SH-SY5Y (cell line): ENCODE results near the gene RAMACL.

Source experiments
- GATA2 ChIP-seq: IDR thresholded peaks from 2 replicates; pipeline ENCODE4 v1.6.1; 2011; ENCODE audit warnings: mild to moderate bottlenecking, low read depth, low read length
- GATA3 ChIP-seq: IDR thresholded peaks from 2 replicates; pipeline ENCODE4 v1.6.1; 2011; ENCODE audit warnings: low read depth, mild to moderate bottlenecking, low read length, moderate library complexity

RAMACL gene

DNA sequence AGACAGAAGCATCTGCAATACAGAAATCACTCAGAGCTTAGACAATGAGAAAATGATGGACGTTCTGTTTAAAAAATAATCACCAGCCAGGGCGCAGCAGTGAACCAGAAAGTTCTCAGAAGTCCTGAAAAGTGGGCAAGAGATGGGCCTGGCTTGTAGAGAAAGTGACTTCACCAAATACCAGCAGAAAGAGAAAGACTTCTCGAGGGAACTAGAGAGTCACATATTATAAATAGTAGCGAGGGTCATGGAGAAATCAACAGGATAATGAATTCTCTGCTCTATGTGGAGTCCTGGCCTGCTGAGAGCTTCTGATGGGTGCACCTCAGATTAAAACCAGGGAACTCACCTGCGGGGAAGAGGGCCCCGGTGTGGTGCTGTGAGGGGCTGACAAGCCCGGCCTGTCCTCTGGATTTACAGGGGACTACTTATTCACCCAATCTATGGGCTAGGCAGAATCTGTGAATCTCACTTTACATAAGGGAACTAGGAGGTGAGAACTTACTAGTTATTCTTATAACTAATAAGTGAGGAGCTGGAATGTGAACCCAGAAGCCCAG, 5.6 kb upstream of the RAMACL start:
- TF ChIP-seq GATA2 = no peak
- no peak for TF ChIP-seq GATA3

DNA sequence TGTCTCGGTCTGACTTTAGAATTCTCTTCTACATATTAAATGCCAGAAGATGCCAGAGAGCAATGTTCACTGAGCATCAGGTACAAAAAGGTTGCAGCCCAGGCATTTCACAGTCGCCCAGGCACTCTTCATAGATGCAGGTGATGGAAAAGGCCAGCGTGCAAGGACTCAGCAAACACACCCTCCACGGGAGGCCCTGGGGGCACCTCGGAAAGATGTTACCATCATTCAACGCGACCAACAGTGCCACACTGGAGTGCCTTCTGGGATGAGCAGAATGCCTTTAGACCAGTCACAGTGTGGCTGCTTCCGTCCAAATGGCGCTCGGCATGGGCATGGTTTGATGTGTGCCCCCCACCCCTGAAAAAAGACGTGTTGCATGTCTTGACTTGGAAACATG, 4.5 kb upstream of the RAMACL start:
- TF ChIP-seq GATA2 (no peak), GATA3 (no peak)

DNA sequence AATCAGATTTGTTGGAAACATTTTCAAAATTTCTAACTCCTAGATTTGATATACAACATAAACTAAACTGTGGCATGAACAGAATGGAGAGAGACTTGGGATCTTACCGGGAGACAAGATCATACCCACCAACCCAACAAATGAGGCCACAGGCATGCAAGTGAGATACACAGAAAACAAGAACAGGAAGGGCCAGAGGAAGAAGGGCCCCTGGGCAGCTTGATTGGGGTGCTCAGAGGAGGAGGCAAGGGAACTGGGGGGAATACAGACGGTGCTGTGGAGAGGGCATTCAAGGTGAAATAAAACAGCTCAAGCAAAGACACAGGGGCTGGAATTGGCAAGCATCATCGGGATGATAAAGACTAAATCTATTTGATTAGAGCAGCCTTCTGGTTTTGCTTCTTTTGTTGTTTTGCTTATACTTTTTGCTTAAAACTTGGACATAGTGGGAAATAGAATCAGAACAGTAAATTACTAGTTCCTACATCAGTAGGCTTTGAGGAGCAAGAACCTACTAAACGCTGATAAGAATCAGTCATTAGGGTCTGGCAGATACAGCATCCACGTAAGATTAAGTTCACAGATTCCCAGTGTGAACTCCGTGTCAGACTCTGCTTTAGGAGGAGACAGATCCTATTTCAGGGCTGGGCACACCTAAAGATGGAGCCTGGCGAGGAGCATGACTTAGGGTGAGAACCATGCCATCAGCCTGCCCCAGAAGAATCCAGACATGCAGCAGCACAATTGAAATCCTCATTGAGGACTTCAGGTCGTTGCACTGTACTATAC, 3.5 kb upstream of the RAMACL start:
- TF ChIP-seq GATA2 (peak; percentile 58), GATA3 (peak; percentile 67)

DNA sequence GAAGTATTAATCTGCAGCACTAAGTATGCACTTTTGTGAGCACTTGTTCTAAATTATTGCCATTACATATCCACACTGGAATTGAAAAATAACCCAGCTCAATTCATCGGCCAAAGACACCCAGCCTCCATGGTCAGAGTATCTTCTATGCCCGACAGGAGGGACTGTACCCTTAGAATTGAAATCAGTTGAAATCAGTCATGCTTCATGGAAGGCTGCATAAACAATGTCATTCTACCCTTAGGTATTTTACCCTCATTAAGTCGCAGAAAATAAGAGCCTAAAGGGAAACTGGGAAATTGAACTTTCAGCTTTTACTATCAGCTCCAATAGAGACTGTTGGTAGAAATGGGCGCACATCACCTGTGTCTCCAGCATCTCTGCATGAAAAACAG, 2.9 kb upstream of the RAMACL start:
- TF ChIP-seq GATA2 (no peak), GATA3 (no peak)

DNA sequence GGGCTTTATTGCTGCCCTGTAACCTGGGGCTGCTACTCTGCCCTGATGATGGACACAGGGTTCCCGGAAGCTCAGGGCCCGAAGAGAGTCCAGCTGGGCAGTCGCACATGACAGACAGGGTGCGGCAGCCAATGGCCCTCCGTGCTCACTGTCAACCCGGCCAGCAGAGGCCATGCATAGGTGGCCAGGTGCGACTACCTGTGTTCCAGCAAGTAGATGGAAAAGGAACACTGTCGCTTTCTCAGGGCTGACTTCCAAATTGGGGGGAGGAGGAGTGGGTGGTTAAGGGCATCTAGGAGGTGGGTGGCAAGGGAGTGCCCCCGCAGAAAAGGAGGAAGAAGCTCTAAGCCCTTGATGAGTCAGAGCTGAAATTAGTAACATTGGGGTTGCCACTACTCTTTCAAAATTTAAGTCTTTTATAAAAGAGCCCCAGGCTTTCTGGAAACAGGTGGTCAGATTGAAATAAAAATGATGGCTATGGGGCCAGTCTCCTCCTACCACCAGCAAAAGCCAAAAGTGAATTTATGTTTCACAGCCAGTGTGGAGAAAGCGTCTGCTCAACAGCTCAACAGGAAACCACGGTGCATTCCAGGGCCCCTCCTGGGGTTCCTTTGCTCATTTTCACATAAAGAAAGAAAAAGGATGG, 2.3 kb upstream of the RAMACL start:
- TF ChIP-seq GATA2 = no peak
- no peak for TF ChIP-seq GATA3

DNA sequence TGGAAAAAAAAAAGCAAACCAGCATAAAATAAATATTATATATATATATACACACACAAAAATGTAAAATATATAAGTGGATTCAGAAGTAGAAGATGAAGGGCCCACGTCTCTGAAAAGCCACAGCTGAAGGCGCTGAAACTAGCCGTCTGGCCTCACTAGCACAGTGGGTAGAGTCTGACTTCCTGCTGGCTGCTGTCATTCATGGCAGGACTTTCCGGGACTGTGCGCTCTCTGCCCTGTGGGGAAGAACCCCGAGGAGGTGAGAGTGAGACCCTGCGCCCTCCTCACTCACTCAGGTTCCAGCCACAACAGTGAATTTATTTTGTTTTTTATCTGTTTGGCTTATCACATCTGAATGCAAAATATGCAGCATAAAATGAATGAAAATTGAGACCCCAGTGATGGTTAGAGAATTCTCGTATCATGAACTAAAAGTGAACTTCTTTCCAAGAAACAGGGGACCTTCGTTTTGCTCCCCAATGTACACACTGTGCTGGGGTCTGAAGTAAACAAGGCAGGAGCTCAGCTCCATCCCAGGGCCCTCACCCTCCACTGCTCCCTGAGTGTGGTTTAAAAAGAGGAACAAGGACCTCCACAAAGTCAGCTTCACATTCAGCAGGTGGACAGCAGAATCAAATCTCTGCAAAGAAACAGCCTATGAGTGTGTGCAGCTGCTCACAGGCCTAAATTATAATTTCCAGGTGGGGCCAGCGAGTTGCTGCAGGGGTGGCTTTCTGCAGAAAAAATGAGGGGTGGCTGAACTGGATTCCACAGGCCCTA, 1.3 kb upstream of the RAMACL start:
- TF ChIP-seq GATA3 (no peak), GATA2 (no peak)

DNA sequence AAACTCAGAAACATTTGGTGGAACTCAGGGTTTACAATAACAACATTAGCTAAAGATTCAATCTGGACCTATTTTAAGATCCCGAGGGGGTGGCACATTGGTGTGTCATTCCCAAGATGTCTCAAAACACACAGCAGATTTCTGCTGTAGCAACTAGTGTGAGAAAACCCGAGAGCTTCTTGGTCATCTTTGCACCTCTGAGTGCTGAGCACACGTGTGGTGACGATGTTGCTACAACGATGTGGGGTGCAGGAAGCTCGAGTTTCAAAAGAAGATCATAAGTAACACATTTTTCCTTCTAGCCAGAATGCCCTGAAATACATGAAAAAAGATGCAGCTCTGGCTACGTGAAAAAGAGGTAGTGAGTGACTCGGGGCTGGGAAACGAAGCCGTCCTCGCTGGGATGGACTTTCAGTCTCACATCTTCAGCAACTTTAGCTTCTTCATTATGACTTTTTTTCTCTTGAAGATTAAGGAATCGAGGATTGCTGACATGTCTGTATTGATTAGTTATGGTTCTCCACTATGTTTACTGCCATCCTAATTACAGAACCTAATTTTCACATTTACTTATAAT, 1.5 kb downstream of the RAMACL start:
- TF ChIP-seq GATA3 (no peak), GATA2 (no peak)

DNA sequence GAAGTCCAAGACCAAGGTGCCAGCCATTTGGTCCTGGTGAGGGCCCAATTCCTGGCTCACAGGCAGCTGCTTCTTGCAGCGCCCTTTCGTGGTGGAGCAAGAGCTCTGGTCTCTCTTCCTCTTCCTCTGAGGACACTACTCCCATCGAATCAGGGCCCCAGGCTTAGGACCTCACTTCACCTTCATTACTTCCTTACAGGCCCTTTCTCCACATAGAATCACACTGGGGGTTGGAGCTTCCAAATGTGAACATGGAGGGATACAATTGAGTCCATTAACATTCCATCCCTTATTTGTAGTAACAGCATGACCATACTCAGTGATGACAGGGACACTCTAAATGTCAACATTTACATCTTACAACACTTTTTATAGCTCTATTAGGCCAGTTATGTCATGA, 2.3 kb downstream of the RAMACL start:
- TF ChIP-seq GATA3 (no peak), GATA2 (no peak)

DNA sequence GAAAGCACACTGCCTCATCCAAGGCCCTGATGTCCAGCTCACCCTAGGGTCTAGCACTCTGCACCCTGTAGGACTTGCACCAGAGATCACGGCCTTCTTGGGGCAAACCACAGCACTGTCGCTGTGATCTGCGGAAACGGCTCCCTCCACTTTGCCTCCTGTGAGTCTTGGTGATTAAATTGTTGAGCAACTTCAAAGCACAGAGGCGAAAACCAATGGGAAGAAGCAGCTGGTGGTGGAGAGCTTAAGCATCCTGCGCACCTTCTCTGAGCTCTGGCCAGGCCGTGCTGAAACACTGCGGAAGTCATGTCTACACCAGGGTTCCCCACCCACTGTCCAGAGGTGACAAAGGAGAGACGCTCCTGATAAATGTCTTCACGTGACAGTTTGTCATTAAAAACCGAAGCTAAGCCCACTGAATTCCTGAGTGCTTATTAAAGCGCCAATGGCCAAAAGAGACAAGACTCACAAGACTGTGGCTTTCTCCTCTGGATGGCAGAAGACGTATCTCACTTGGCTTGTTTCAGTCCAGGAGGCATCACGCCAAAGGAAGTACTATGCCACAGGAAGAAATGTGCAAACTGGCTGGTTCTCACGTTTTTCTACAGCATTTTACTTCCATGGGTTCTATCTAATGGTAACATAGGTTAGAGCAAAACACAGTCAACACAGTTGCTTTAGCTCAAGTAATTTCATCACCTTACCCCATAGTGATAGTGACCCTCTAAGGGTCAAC, 3.1 kb downstream of the RAMACL start:
- TF ChIP-seq GATA3 = no peak
- no peak for TF ChIP-seq GATA2

DNA sequence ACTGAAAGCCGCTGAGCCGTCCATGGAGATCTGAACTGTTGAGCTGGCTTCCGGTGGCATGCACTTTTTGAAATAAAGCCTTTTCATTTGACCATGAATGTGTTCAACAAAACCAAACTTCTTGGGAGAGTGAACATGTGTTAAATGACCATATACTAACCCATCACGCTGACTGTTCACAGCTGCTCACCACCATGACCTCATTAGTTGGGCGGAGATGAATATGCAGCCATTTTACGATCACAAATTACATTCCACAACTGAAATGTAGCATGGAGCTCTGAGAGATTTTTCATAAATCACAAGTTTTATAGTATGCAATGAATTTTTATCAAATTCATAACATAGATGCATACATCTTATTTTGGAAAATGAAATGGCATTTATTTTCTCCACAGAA, 4.2 kb downstream of the RAMACL start:
- no peak for TF ChIP-seq GATA2
- TF ChIP-seq GATA3 = no peak

DNA sequence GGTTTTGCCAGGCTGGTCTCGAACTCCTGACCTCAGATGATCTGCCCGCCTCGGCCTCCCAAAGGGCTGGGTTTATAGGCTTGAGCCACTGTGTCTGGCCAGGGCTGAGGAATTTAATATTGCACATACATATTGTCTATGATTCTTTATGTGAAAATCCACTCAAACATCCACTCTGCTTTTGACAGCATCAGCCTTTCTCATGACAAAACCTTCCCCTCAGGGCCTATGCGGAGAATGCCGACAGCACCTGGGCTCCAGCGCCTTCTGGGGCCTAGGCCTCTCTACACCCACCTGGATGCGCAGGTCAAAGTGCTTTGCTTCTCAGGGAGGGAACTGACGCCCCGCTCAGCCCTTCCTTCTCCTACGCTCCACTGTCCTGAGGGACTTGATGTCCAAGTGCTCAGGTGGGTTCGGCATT, 5.4 kb downstream of the RAMACL start:
- TF ChIP-seq GATA2 = no peak
- no peak for TF ChIP-seq GATA3

DNA sequence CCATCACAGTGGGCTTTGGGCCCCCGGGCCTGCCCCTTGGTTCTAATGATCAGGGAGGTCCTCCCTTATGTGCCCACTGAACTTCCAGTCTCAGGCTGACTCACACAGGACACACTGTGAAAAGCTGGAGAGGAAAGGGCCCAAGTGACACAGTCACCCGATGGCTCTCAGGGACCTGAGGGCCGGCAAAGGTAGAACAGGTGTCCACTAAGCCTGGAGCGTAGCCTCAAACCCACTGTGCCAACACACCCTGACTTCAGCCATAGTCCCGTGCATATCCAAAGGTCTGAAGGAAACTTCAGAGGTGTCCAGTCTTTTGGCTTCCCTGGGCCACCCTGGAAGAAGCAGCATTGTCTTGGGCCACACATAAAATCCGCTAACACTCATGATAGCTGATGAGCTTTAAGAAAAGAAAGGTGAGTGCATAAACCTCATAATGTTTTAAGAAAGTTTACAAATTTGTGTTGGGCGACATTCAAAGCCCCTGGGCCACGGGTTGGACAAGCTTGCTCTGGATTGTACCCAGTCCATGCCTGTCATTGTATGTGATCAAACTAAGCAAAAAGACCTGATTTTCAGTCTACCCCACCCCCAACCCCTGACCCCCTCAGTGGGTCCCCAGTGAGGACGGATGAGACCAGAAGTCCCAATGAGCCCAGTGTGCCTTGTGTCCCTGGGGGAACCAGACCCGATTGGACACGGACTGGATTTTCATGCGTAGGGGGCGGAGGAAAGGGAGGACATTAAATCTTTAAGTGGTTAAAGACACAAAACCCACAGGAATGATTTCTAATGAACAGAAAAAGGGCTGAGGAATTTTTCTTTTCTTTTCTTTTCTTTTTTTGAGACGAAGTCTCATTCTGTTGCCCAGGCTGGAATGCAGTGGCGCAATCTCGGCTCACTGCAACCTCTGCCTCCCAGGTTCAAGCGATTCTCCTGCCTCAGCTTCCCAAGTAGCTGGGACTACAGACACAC, 6.1 kb downstream of the RAMACL start:
- TF ChIP-seq GATA3 (no peak), GATA2 (no peak)

DNA sequence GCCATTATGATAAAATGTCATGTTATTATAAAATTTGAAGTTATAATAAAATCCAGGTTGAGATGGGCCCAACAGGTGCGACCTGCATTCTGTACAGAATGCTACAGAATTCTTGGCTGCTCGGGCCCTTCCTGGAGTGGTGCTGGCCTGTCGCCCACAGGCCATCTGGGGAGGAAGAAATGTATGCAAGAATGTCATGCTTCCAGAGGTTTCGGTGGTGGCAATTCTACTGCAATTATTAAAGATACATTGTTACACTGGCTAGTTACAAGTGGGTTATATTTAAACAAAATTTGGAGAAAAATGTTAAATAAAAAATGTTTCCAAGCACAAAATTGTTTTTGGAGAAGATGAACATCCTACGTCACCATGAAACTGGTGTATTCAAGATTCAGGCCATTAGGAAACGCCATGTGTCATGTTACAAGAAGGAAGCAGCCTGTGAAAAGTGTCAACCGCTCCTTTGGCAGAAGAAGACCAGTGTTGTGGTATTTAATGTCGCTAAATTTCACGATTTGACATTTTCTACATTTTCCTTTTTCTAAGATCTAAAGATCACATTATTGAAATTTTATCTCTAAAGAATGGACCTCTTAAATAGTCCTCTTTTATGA, 7.1 kb downstream of the RAMACL start:
- TF ChIP-seq GATA3 (no peak), GATA2 (no peak)
